GM18907 (cell line): ENCODE results near the gene VSX1.

Experiments used
- ATAC-seq: cut with Tn5 transposase; IDR thresholded peaks from one replicate; pipeline ENCODE4 v1.9.1; 2021; ENCODE audit warnings: mild to moderate bottlenecking, moderate library complexity; ENCODE audit not compliant: unreplicated experiment

VSX1 gene

GRCh38 chr20:25042531-25043498 is 39.1 kb downstream of the VSX1 start:
- ATAC-seq: peak; percentile 90

- ATAC-seq: no peak
These were observed 40.0 kb downstream of the VSX1 start for GRCh38 chr20:25041813-25042530.

GRCh38 chr20:25040438-25040831 is 41.5 kb downstream of the VSX1 start:
- no peak for ATAC-seq

- no peak for ATAC-seq
These were observed 42.1 kb downstream of the VSX1 start for GRCh38 chr20:25039697-25040437.

GRCh38 chr20:25038591-25039015 is 43.3 kb downstream of the VSX1 start:
- no peak for ATAC-seq

GRCh38 chr20:25038103-25038410 is 43.9 kb downstream of the VSX1 start:
- ATAC-seq: no peak

GRCh38 chr20:25037288-25038102 is 44.4 kb downstream of the VSX1 start:
- no peak for ATAC-seq

- ATAC-seq: peak; percentile 7
These were observed 45.5 kb downstream of the VSX1 start for GRCh38 chr20:25036331-25036936.

- peak; percentile 46 for ATAC-seq
These were observed 46.0 kb downstream of the VSX1 start for GRCh38 chr20:25035921-25036320.

GRCh38 chr20:25033924-25034300 is 48.0 kb downstream of the VSX1 start:
- ATAC-seq: no peak

- ATAC-seq: no peak
These were observed 48.5 kb downstream of the VSX1 start for GRCh38 chr20:25033265-25033923.

- no peak for ATAC-seq
These were observed 49.3 kb downstream of the VSX1 start for GRCh38 chr20:25032478-25033264.

GRCh38 chr20:25032065-25032477 is 49.9 kb downstream of the VSX1 start:
- ATAC-seq: no peak

- no peak for ATAC-seq
These were observed 50.7 kb downstream of the VSX1 start for GRCh38 chr20:25031241-25031640.

GRCh38 chr20:25030649-25031207 is 51.2 kb downstream of the VSX1 start:
- no peak for ATAC-seq

GRCh38 chr20:25030007-25030648 is 51.8 kb downstream of the VSX1 start:
- no peak for ATAC-seq

GRCh38 chr20:25025986-25026605 is 55.8 kb downstream of the VSX1 start:
- ATAC-seq: no peak
